HG02938 (cell line): ENCODE data around the gene LELP1.
A peak's percentile ranks its signal among the peaks of the same experiment; 100 is the strongest.
"Not testable (repeated sequence)": the region's sequence is repeated elsewhere in the genome, so short reads cannot be mapped to it uniquely, and the experiment has no call there.

Experiments used
- ATAC-seq: cut with Tn5 transposase; IDR thresholded peaks from one replicate; pipeline ENCODE4 v1.9.1; 2021; ENCODE audit warnings: mild to moderate bottlenecking, moderate library complexity; ENCODE audit not compliant: unreplicated experiment

Gene LELP1

DNA sequence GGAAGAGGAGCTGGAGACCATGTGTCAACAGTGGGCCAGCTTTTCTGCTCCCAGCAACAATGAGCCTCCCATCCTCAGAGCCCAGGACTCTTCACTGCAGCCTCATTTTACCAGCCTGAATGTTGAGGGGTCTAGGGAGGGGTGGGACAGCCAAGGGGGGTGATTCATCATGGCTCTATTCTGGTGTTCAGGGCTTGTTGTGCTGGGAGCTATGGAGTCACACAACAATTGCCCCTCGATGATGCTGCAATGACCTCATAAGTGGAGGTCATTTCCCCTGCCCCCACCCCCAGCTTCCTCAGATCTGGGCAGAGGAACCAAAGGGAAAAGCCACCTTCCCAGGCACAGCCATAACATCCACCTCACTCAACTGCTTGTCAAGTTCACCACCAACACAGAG, at the start of gene LELP1:
TSS of gene LELP1 (plus strand) at position 301 of the 400 bp plus-strand sequence. CDS start 1,278 bp downstream, outside the sequence.
- ATAC-seq: no peak

DNA sequence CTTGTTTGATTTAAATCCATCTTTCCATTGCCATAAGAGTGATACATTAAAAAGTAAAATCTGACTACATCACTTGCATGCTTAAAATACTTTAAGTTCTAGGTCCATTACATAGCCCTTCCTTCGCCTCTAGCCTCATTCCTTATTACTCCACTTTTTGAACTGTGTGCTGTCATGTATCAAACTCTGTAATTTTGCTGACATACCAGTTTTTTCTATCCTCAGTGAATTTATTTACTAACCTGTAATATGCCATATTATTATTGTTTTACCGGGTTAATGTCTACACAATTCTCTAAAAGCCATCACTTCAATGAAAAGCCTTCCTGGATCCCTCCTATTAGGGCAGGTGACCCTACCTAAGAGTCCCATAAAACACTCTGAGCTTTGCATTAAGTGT, 47.7 kb upstream of the LELP1 start:
- ATAC-seq: no peak

DNA sequence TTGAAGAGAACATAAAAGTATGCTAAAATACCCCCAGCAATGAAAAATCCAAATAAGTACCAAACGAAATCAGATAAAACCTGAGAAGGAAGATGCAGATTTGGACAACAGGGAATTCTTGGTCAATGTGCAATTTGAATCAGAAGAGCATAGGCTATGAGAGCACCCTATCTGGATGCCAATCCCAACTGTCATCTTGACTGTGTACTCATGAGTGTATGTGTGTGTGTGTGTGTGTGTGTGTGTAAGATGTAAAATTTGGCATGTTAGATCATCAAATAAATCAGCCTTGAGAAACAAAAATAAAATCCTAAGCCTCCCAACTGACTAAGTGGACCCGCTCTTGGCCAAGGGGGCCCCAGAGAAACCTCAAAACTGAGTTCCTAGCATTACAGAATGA, 34.5 kb upstream of the LELP1 start:
- no peak for ATAC-seq

DNA sequence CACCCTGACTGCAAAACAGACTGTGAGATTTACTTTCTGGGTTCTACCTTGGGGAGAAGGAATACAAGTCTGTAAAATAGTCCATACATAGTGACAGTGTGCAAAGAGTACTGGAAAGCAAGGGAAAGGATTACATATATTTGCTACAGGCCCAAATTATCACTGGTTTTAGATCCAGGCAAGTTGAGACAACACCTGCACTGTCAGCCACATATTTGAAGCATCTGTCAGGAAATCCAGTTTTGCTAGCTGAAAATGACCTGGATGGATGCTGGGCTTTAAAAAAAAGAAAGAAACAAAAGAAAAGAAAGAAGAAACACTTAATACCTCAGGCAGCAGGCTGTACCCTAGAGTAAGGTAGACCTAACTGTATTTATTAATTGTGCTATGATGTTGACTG, 28.6 kb upstream of the LELP1 start:
- no peak for ATAC-seq

DNA sequence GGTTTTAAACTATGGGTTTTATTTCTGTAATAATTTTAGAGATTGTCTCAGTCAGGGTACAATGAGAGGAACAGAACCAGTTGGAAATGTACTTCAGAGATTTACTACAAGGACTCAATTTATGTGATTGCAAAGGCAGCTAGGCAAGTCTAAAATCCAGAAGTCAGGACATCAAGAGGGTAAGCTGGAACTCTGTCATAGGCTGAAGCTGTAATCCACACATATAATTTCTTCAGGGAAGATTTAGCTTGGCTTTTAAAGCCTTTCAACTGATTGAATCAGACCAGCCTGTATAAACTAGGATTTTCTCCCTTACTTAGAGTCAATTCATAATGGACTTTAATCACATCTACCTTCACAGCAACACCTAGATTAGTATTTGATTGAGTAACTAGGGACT, 24.3 kb upstream of the LELP1 start:
- ATAC-seq: no peak

DNA sequence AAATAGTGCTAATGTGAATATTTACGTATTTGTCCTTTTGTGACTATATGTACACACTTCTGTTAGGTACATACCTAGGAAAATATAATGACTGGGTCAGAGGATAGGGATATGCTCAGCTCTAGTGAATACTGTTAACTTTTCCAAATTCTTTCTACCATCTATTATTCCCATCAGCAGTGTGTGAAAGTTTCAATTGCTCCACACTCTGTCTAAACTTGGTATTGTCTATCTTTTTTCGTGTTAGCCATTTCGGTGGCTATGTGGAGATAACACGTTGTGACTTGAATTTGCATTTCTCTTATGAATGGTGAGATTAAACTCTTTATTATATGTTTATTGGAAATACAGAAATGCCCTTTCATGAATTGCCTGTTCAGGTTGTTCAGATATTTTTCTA, 22.7 kb upstream of the LELP1 start:
- ATAC-seq: no peak

DNA sequence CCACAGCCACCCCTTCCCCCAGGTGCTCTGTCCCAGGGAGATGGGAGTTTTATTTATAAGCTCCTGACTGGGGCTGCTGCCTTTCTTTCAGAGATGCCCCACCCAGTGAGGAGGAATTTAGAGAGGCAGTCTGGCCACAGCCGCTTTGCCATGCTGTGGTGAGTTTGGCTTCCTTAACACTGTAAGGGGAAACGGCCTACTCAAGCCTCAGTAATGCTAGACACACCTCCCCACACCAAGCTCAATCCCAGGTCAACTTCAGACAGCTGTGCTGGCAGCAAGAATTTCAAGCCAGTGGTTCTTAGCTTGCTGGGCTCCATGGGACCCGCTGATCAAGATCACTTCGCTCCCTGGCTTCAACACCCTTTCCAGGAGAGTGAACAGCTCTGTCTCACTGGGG, 14.9 kb upstream of the LELP1 start:
- not testable (repeated sequence) for ATAC-seq

DNA sequence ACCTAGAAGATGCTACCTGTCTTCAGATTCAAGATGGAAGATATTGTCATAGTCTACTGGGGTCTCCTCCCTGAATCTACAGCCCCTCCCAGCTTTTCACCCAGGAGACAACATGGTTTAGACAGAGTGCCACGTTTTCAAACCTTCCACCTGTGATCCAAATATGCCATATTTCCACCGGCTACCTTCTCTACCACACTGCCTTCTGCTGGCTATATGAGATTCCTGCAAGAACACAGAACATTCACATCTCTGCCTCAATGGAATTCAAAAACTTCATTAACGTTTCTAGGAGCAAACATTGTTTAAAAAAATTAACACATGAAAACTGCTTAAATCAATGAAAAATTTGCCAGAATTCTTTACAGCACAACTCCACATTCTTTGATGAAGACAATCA, 12.9 kb upstream of the LELP1 start:
- ATAC-seq: no peak

DNA sequence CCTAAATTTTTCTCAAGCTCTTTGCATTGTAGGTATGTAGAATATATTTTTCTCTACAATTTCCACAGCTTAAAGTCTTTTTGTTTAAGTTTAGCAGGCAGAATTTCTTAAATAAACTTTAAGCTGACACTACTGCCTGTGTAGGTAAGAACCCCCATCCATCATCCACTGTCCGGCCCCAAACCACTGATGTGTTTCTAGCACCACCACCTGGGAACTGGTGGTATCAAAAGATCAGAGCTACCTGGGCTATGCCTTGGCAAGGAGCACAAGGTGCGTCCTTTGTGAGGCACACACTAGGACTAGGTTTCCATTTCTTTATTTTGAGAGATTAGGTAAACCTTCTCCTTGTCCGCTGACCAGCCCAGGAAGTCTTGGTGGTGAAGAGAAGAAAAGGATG, 10.5 kb upstream of the LELP1 start:
- no peak for ATAC-seq

DNA sequence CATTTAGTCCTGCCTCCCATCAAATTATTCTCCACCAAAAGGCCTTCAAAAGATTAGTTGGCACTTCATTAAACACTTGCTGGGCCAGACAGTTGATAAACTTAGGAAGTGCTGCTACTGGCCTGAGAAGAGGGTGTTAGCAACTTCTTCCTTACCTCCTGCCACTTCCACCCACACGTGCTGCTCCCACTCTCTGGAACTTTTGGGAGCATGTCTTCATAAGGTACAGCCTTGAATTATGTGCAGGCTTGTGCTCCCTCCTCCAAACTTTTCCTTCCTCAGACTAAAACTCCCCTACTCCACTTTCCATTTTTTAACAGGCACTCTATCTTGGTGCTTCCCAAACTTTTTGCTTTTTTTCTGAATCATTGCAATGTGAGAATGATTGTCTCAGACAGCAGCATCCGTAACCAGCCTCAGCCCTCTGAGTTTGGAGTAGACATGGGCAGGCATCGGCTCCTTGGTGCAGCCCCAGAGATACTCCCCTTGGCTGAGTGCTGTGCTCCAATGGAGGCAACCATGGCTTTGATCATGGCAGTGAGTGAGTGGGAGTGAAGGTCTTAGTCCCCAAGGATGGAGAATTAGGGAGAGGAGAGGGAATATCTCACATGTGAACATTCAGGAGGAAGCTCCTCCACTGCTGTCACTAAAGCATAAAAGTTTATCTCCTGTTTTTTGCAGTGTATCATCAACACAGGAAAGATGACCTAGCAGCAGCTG, 8.7 kb upstream of the LELP1 start:
- no peak for ATAC-seq

DNA sequence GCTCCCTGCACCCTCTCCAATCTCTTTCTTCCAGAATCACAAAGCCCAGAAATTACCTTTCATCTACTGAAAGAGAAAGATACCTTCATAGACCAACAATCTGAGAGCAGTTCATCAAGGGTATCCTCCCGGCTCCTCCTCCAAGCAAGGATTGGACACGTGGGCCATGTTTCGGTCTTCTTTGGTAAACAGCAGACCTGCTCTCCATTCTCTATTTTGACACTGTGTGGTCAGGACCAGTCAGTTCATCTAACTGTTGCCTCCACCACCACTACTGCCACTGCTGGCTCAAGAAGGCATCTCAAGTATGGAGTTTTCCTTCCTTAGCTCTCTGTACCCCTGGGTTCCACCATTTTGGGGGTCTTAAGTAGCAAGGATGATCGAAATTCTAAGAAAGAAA, 8.0 kb upstream of the LELP1 start:
- ATAC-seq: no peak

DNA sequence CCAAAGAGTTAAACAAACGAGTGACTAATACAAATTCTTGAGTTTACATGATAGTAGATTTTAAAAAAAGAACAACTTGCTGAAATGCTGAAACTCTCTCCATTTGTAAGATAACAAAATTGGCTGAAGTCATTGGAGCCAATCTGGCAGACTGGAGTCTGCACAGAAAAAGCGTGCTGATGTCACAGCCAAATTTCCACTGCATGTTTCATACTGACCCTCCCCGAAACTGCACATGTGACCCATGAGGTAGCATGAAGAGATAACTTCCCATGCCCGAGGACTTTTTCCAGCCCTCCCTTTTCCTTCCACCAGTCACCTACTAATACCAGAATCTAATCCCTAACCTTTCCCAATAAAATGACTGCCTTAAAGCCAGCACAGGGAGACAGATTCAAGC, 1.2 kb upstream of the LELP1 start:
- no peak for ATAC-seq

DNA sequence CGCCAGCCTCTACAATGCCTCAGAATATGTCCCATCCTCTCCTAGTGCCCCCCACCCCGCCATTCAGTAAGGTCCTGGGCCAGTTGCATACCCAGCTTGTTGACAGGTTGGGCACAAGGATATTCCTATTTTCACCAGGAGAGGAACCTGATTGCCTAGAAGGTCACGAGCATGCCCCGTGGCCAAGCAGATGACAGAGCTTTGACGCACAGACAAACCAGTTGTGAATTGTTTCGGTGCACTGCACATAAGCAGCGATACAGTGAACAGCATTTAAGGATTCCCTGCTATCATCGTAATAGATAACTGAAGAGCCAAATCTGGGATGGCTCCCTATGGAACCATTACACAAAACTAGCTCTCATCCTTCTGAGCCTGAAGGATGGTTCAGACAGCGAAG, 3.4 kb downstream of the LELP1 start:
- no peak for ATAC-seq

DNA sequence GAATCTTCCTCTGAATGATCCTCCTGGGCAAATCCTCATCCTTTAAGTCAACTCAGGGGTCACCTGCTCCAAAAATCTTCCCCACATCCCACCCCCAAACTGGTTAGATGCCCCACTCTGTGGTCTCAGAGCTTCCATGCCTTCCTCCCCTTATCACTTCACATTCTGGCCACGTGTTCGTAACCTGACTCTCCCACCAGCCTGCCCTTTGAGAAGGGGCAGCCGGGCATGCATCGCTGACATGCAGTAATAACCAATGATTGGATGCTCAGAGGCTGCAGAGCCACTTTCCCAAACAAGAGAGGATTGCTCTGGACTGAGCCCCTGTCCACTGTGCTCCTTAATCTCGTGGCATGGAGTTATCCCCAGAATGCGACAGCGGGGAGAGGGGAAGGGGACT, 7.0 kb downstream of the LELP1 start:
- ATAC-seq: no peak

DNA sequence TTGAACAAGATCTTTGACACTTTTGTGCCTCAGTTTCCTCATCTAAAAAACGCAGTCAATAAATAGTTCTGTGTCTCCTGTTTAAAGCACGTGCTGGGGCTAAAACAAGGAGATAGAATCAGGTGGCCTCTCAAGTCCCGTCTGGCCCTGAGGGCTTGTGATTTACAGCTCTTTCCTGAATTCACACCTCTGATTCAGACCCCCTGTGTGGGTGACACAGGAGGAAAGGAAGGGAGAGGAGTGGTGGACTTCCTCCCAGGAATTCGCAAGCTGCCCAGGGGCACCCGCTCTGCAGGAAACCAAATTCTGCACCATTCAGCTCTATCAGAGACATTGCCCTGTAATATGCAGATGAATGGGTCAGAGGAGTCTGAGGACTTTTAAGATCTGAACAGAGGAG, 9.0 kb downstream of the LELP1 start:
- ATAC-seq: no peak

DNA sequence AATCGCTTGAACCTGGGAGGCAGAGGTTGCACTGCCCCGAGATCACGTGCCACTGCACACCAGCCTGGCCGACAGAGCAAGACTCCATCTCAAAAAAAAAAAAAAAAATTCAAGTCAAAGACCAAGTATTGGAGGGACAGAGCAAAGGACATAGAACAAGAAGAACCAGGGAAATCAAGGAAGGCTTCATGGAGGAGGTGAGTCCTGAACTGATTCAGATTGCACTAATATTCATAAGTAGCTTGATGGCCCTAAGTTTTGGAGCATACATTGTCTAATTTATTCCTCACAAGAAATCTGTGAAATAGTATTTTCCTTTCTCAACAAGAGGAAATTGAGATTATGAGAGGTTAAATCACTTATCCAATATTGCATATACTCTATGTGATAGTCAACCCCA, 10.3 kb downstream of the LELP1 start:
- ATAC-seq: no peak

DNA sequence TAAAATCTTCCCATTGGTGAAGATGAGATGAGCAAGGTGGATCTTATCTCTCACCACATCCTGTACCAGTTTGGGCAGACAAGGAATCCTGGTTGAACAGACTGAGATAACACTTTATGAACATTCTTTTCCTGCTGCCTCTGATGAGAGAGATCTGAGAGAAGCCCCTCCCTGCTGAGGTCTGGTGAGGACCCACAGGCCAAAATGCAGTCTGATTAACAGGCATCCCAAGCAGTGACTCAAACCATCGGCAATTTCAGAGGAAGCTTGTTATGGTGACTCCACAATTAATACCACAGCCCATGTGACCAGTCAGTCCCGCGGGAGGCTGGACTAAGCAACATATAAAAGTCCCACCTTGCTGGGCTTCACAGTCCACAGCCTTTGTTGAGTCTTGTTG, 14.0 kb downstream of the LELP1 start, which contains the start of gene PRR9:
TSS of gene PRR9 (plus strand) at position 373 of the 400 bp plus-strand sequence. CDS start 561 bp downstream, outside the sequence.
- no peak for ATAC-seq

DNA sequence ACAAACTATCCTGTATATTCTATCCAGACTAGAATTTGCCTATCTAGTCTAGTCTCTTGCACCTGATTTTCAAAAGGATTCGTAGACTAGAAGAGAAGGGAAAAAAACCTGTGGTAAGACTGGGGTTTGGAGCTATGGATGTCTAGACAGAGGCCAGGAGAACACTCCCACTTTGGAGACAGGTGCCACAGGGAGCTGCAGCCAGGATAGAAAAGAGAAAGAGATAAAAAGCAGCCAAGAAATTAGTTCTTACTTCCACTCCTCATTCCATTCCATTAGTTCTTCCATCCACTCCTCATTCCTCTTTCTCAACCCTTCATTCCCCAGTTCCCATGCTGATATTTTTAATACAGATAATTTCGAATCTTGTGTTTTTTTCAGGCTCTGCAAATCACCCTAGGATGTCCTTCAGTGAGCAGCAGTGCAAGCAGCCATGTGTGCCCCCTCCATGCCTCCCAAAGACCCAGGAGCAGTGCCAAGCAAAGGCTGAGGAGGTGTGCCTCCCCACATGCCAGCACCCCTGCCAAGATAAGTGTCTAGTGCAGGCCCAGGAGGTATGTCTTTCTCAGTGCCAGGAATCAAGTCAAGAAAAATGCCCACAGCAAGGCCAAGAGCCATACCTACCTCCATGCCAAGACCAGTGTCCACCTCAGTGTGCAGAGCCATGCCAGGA, 14.7 kb downstream of the LELP1 start:
- ATAC-seq: no peak

DNA sequence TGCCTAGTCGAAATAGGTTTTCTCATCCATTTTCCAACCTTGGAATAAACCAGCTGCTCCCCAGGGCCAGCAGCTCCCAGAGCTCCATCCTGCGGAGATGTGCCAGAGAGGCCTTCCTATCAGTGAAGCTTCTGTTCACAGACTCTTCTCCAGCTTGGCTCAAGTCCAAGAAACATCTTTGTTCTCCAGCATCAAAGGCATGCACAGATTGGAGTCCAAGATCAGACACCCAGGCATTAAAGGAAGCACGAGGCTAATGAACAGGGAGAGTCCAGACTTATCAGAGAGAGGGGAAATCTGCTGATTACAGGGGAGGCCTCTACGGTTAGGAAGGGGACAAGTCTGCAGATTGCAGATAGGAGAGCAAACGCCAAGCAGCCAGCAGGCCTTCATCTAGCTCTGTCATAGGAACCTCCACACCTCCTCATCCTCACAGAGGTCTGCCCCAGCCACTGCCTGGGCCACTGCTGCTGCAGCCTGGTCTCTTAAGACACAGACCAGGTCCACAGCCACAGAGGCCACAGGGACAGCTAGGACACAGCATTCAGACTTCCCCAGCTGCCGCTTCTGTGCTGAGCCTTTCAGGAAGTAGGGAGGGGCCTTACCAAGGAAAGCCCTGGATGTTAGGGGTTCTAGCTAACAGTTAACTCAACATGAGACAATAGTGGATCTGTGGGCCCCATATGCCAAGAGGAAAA, 17.5 kb downstream of the LELP1 start:
- ATAC-seq: no peak

DNA sequence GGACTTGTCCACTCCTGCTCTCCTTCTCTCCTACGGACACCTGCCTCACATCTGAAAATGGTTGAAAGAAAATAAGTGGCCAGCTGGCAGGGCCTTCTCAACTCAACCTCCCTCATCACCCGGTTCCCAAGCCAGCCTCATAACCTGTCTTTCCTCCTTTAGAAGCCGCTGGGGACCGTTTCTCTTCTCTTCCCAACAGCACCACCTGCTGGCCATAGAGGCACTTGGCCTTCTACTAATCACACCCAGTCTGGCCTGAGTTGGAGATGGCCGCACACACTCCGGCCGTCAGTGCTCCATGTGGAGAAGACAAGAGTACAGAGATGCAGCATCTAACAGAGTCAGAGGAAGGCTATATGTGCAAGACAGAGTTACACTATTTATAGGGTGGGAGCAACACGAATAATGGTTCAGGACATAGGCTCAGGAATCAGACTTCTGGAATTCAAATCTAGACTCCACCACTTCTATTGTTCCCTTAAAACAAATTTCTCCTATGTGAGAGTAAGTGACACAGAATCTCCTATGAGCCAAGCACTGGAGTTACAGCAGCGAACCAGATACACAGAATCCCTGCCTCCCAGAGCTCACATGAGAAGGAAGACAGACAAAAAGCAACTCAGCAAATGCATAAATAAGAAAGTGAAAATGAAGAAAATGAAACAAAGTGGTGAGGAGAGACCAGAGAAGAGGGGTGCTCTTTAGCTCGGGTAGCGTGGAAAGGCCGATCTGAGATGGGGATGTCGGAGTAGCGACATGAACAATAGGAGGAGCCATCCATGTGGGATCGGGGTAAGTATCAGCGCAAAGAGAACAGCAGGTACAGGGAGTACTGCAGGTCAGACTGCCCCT, 20.0 kb downstream of the LELP1 start:
- ATAC-seq: peak; percentile 87

DNA sequence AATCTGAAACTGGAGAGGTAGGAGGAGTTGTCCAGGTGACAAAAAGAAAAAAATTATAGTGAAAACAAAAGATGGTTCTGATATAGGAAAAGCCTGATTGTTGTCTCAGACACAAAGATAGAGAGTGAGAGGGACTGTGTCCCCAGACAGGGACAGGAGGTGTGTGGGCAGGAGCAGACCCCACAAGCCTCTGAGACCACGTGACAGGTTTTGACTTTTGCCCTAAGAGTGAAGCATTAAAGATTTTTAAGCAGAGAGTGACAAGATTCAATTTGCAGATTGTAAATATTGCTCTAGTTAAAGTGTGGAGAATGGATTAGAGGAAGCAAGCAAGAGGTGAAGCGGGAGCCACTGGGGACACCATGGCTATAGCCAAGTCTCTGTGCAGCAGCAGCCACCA, 24.6 kb downstream of the LELP1 start:
- ATAC-seq: no peak
